Neural cell (in vitro differentiated cells): Measurements from ENCODE around the gene CC2D2B.
"Not testable (repeated sequence)": the region's sequence is repeated elsewhere in the genome, so short reads cannot be mapped to it uniquely, and the experiment has no call there.

Experiments used
- EP300 ChIP-seq: fragments of 450-650 bp; conservative IDR thresholded peaks from 2 replicates; pipeline ENCODE4 v1.6.1; 2014; ENCODE audit warnings: antibody characterized with exemption, mild to moderate bottlenecking, moderate library complexity; ENCODE audit not compliant: poor library complexity, severe bottlenecking
- EZH2 ChIP-seq: fragments of 200-600, 300-800 bp; shearing (Covaris generic), sonication (generic); IDR thresholded peaks from 2 replicates; pipeline ENCODE4 v1.6.1; 2014; ENCODE audit warnings: antibody characterized with exemption, low read length, borderline replicate concordance, mild to moderate bottlenecking; ENCODE audit not compliant: insufficient read depth, poor library complexity, severe bottlenecking
- MXI1 ChIP-seq: fragments of 450-650 bp; conservative IDR thresholded peaks from 2 replicates; pipeline ENCODE4 v1.6.1; 2014; ENCODE audit warnings: antibody characterized with exemption, mild to moderate bottlenecking; ENCODE audit not compliant: poor library complexity, severe bottlenecking
- POLR2AphosphoS5 ChIP-seq: IDR thresholded peaks from 2 replicates; pipeline ENCODE4 v1.6.1; 2012
- RAD21 ChIP-seq: fragments of 450-650 bp; conservative IDR thresholded peaks from 2 replicates; pipeline ENCODE4 v1.6.1; 2014; ENCODE audit warnings: antibody characterized with exemption, mild to moderate bottlenecking, moderate library complexity
- TAF1 ChIP-seq: IDR thresholded peaks from 2 replicates; pipeline ENCODE4 v1.6.1; 2012; ENCODE audit warnings: low read depth
- TF ChIP-seq, protein P1 (sequence below): fragments of 450-650 bp; IDR thresholded peaks from 2 replicates; pipeline ENCODE4 v1.5.1; 2014; ENCODE audit warnings: antibody characterized with exemption, mild to moderate bottlenecking, moderate library complexity; ENCODE audit not compliant: poor library complexity, severe bottlenecking

DNA sequence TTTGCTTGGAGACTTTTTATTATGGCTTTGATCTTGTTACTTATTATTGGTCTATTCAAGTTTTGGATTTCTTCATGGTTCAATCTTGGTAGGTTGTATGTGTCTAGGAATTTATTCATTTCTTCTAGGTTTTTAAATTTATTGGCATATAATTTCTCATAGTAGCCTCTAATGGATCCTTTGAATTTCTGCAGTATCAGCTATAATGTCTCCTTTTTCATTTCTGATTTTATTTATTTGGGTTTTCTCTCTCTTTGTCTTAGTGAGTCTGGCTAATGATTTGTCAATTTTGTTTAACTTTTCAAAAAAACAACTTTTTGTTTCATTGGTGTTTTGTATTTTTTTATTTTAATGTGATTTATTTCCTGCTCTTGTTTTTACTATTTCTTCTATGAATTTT lies 8.3 kb downstream of the CC2D2B start:
- TF ChIP-seq MXI1, POLR2AphosphoS5, EZH2, RAD21, TAF1, EP300: not testable (repeated sequence)
- TF ChIP-seq, protein P1, sequence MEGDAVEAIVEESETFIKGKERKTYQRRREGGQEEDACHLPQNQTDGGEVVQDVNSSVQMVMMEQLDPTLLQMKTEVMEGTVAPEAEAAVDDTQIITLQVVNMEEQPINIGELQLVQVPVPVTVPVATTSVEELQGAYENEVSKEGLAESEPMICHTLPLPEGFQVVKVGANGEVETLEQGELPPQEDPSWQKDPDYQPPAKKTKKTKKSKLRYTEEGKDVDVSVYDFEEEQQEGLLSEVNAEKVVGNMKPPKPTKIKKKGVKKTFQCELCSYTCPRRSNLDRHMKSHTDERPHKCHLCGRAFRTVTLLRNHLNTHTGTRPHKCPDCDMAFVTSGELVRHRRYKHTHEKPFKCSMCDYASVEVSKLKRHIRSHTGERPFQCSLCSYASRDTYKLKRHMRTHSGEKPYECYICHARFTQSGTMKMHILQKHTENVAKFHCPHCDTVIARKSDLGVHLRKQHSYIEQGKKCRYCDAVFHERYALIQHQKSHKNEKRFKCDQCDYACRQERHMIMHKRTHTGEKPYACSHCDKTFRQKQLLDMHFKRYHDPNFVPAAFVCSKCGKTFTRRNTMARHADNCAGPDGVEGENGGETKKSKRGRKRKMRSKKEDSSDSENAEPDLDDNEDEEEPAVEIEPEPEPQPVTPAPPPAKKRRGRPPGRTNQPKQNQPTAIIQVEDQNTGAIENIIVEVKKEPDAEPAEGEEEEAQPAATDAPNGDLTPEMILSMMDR = not testable (repeated sequence)
